Endothelial cell of umbilical vein (primary cell): Measurements from ENCODE around the gene NECTIN2. TPM values are rescaled to one million over a fixed set of nuclear protein-coding genes. Genes with fewer than 3 reads are reported as not detected.

ENCODE experiments used
- BruUV-seq: library from RNA; stranded (reverse); fragments of 400-500 nt; replicated peaks from 2 replicates; lab custom pipeline; 2021; lab: Mats Ljungman, UMichigan
- CTCF ChIA-PET: fragments of 300-600, 350-600 bp; sonication (Branson Sonifier 250); formaldehyde crosslinking; loops from one replicate; lab custom pipeline; 2021; ENCODE audit warnings: antibody characterized with exemption, inconsistent platforms; lab: Charles Lee
- POLR2A ChIA-PET: fragments of 300-600, 350-600 bp; sonication (Branson Sonifier 250); formaldehyde crosslinking; loops from one replicate; lab custom pipeline; 2021; ENCODE audit warnings: antibody characterized with exemption, inconsistent platforms; lab: Charles Lee
- DNase-seq: peaks from one replicate; pipeline ENCODE4 v3.0.0-alpha.2; 2011; ENCODE audit warnings: low read depth, low spot score
- FAIRE-seq: peaks from 2 replicates; lab custom pipeline; 2011; peaks lifted over from hg19 to GRCh38; lab: Jason Lieb, UNC
- H2AFZ ChIP-seq: 2 replicates; pipeline ENCODE4 v1.6.0; 2012; ENCODE audit warnings: low read depth, low read length, control low read depth, inconsistent platforms
- H3K27ac ChIP-seq: 2 replicates; pipeline ENCODE4 v1.5.1; 2011; ENCODE audit warnings: low read depth, mild to moderate bottlenecking, control low read depth, low read length, moderate library complexity; ENCODE audit not compliant: insufficient read depth
- H3K27me3 ChIP-seq, 2 experiments: 2 replicates each; pipeline versions ENCODE4 v1.6.0 to v1.6.1; 2011; ENCODE audit warnings: low read length in 2 of 2, mixed read lengths in 1 of 2; ENCODE audit not compliant: control insufficient read depth in 2 of 2, insufficient read depth in 2 of 2
- H3K36me3 ChIP-seq, 2 experiments: 2 replicates in 1 of 2; 3 replicates in 1 of 2; pipeline ENCODE4 v1.5.1; 2011; ENCODE audit warnings: low read length in 2 of 2, mild to moderate bottlenecking in 1 of 2, moderate library complexity in 1 of 2; ENCODE audit not compliant: control insufficient read depth in 2 of 2, insufficient read depth in 2 of 2; ENCODE audit errors: extremely low read depth in 1 of 2
- H3K4me1 ChIP-seq: 3 replicates; pipeline ENCODE4 v1.5.1; 2011; ENCODE audit warnings: mild to moderate bottlenecking, low read length; ENCODE audit not compliant: control insufficient read depth, insufficient read depth; ENCODE audit errors: extremely low read depth
- H3K4me2 ChIP-seq: 2 replicates; pipeline ENCODE4 v1.6.1; 2011; ENCODE audit warnings: low read length, control low read depth, mixed read lengths; ENCODE audit not compliant: insufficient read depth
- H3K4me3 ChIP-seq, 3 experiments: fragments of 200-600 bp in 1 of 3; sonication (generic), shearing (Covaris generic) in 1 of 3; replicated peaks in 1 of 3; 2 replicates each; pipeline ENCODE4 v1.5.1; 2011 to 2016; ENCODE audit warnings: control low read depth in 3 of 3, low read length in 3 of 3, mild to moderate bottlenecking in 2 of 3, inconsistent platforms in 1 of 3, low read depth in 1 of 3, moderate library complexity in 1 of 3; ENCODE audit not compliant: insufficient read depth in 1 of 3
- H3K79me2 ChIP-seq: 2 replicates; pipeline ENCODE4 v1.6.0; 2012; ENCODE audit warnings: low read length, inconsistent platforms; ENCODE audit not compliant: control insufficient read depth, insufficient read depth
- H3K9ac ChIP-seq: replicated peaks from 2 replicates; pipeline ENCODE3; 2011; ENCODE audit warnings: low read length, control low read depth; ENCODE audit not compliant: insufficient read depth; ENCODE audit errors: extremely low read depth
- H3K9me1 ChIP-seq: replicated peaks from 3 replicates; pipeline ENCODE4 v1.6.0; 2011; ENCODE audit warnings: mild to moderate bottlenecking, low read length; ENCODE audit not compliant: control insufficient read depth, insufficient read depth; ENCODE audit errors: extremely low read depth
- H3K9me3 ChIP-seq: replicated peaks from 2 replicates; pipeline ENCODE4 v1.5.1; 2012; ENCODE audit warnings: low read length, inconsistent platforms; ENCODE audit not compliant: control insufficient read depth, insufficient read depth
- H4K20me1 ChIP-seq: replicated peaks from 2 replicates; pipeline ENCODE3; 2011; ENCODE audit warnings: mild to moderate bottlenecking, low read length; ENCODE audit not compliant: control insufficient read depth, insufficient read depth; ENCODE audit errors: extremely low read depth
- CTCF ChIP-seq, 2 donors: IDR thresholded peaks; 1 replicate in 1 of 2; 2 replicates in 1 of 2; pipeline ENCODE4 v1.5.1; 2011; ENCODE audit warnings: low read length in 2 of 2, mild to moderate bottlenecking in 2 of 2, moderate library complexity in 2 of 2, control low read depth in 1 of 2, inconsistent platforms in 1 of 2, low read depth in 1 of 2; ENCODE audit not compliant: insufficient read depth in 1 of 2; ENCODE audit errors: extremely low read depth in 1 of 2
- EZH2 ChIP-seq: IDR thresholded peaks from 2 replicates; pipeline ENCODE4 v1.6.1; 2012; ENCODE audit warnings: borderline replicate concordance, low read depth, mild to moderate bottlenecking, moderate library complexity, low read length, inconsistent platforms; ENCODE audit not compliant: severe bottlenecking
- FOS ChIP-seq: IDR thresholded peaks from 2 replicates; pipeline ENCODE4 v1.6.1; 2011; ENCODE audit warnings: mild to moderate bottlenecking, low read length, moderate library complexity, borderline replicate concordance; ENCODE audit not compliant: insufficient read depth
- GATA2 ChIP-seq: IDR thresholded peaks from 2 replicates; pipeline ENCODE4 v1.7.0; 2011; ENCODE audit warnings: low read depth, mild to moderate bottlenecking, moderate library complexity, mixed read lengths, low read length; ENCODE audit not compliant: insufficient read length, insufficient read depth
- JUN ChIP-seq: IDR thresholded peaks from 2 replicates; pipeline ENCODE4 v1.6.1; 2011; ENCODE audit warnings: borderline replicate concordance, low read depth; ENCODE audit not compliant: insufficient read length, insufficient read depth
- MAX ChIP-seq: IDR thresholded peaks from 2 replicates; pipeline ENCODE4 v1.6.1; 2011; ENCODE audit not compliant: insufficient read depth, insufficient read length
- MYC ChIP-seq: IDR thresholded peaks from one replicate; pipeline ENCODE4 v1.6.1; 2011; ENCODE audit warnings: mild to moderate bottlenecking, low read depth, low read length
- POLR2A ChIP-seq: IDR thresholded peaks from 2 replicates; pipeline ENCODE4 v1.6.1; 2012; ENCODE audit warnings: low read depth, mild to moderate bottlenecking, control low read depth, low read length
- POLR2AphosphoS5 ChIP-seq: IDR thresholded peaks from 2 replicates; pipeline ENCODE4 v1.6.1; 2012; ENCODE audit warnings: low read depth, mild to moderate bottlenecking, control low read depth, low read length, moderate library complexity; ENCODE audit not compliant: insufficient read depth
- dilution Hi-C: fragments of 300-500 bp; cut with MboI; formaldehyde crosslinking; loops from one replicate; pipeline ENCODE4 v1.15.0; 2019; ENCODE audit warnings: low sequenced_read_pairs; ENCODE audit not compliant: extremely low pct_ligation_motif_present
- intact Hi-C: fragments of 100-400 bp; cut with micrococcal nuclease; formaldehyde crosslinking; loops from one replicate; pipeline ENCODE4 v1.10.0; 2022
- polyA plus RNA-seq, 4 experiments: library from polyadenylated mRNA; depleted of rRNA in 3 of 4; stranded (reverse) in 3 of 4; unstranded in 1 of 4; fragments of >200 nt; gene quantifications; 2 replicates each; pipeline versions ENCODE4 v1.2.1 to v1.2.3, GENCODE V29; 2011 to 2012; ENCODE audit warnings: missing spikeins in 1 of 4
- total RNA-seq: library from RNA; stranded (reverse); gene quantifications from 2 replicates; pipeline ENCODE4 v1.2.3, GENCODE V29; 2021

Gene NECTIN2
- total and polyA plus RNA-seq, 2 donors (not counting 3 experiments of a cell fraction or from before 2014, with no cell fraction given), result 211 to 238 TPM

GRCh38 chr19:44823373-44823698 is 22.8 kb upstream of the NECTIN2 start:
- no peaks in the 10 kb centered on the region for H3K79me2 ChIP-seq
- intact Hi-C loops (no loop called here), dilution Hi-C loops (no loop called here)
- FAIRE-seq (no peak), DNase-seq (no peak)
- H2AFZ ChIP-seq, result no peak overlapping the region
- H3K9me1 ChIP-seq, result no peaks in the 10 kb centered on the region
- ChIA-PET POLR2A (no interaction called here), CTCF (interaction anchor here (0.6 to 1.5 kb wide), 7 partner anchors 10 to 253 kb away, joined by 3 to 8 read pairs (median 4); partner anchors contain the start of gene BCAM)
- H3K4me3 ChIP-seq, result no peak overlapping the region
- H3K36me3 ChIP-seq, result no peaks in the 10 kb centered on the region
- peaks cover 0 to 2% of the 10 kb centered on the region in 2 experiments for H3K27me3 ChIP-seq
- no peak overlapping the region for H3K4me2 ChIP-seq
- H3K4me1 ChIP-seq, result peaks cover 3% of the 10 kb centered on the region
- H3K27ac ChIP-seq, result no peak overlapping the region
- TF ChIP-seq GATA2 (no peak), MYC (no peak), MAX (no peak), FOS (no peak), CTCF (IDR thresholded peaks at IDR 0.05; ENCODE audit: extremely low read depth in 1 of 2, insufficient read depth in 1 of 2, low read depth in 1 of 2, low read length in 2 of 2) (no peak), POLR2AphosphoS5 (no peak), EZH2 (no peak), POLR2A (no peak), JUN (no peak)
- no TSS peak for BruUV-seq
- H4K20me1 ChIP-seq, result no peaks in the 10 kb centered on the region
- H3K9ac ChIP-seq, result no peak overlapping the region
- H3K9me3 ChIP-seq, result no peaks in the 10 kb centered on the region
